Tibial artery (tissue), 4 donors: ENCODE measurements around the gene ANKLE1.
A peak's percentile ranks its signal among the peaks of the same experiment; 100 is the strongest.

Experiments used
- DNase-seq, 2 donors: peaks; one replicate each; pipeline ENCODE4 v3.0.0-alpha.2; 2019
- H3K27ac ChIP-seq, 2 donors: fragments of 200-600 bp; sonication (generic) in 1 of 2; 1 replicate in 1 of 2; 2 replicates in 1 of 2; pipeline ENCODE4 v1.5.1; 2018 to 2019; ENCODE audit warnings: mild to moderate bottlenecking in 1 of 2
- H3K27me3 ChIP-seq, 2 donors: fragments of 200-600 bp; sonication (generic) in 1 of 2; one replicate each; pipeline versions ENCODE4 v1.5.1 to v1.6.0; 2016 to 2019
- H3K36me3 ChIP-seq, 3 donors: fragments of 200-600 bp; sonication (generic) in 2 of 3; one replicate each; pipeline ENCODE4 v1.5.1; 2016 to 2019; ENCODE audit warnings: mild to moderate bottlenecking in 2 of 3
- H3K4me1 ChIP-seq, 4 donors: fragments of 200-600 bp; sonication (generic) in 2 of 4; 1 replicate in 3 of 4; 2 replicates in 1 of 4; pipeline ENCODE4 v1.5.1; 2016 to 2019
- H3K4me3 ChIP-seq, 2 donors: fragments of 200-600 bp; sonication (generic) in 1 of 2; 1 replicate in 1 of 2; 2 replicates in 1 of 2; pipeline ENCODE4 v1.5.1; 2018 to 2019; ENCODE audit warnings: mild to moderate bottlenecking in 2 of 2
- H3K9me3 ChIP-seq, 3 donors: fragments of 200-600 bp; sonication (generic) in 1 of 3; one replicate each; pipeline ENCODE4 v1.5.1; 2016 to 2019
- intact Hi-C: fragments of 100-400 bp; cut with DNase I; formaldehyde crosslinking; loops from one replicate; pipeline ENCODE4 v1.15.0; 2023; ENCODE audit warnings: low total_unique reads
- TF ChIP-seq, protein P1 (sequence below), 2 experiments: fragments of 200-600 bp in 1 of 2; fragments of 450-650 bp in 1 of 2; IDR thresholded peaks; one replicate each; pipeline ENCODE4 v1.5.1; 2017 to 2019; ENCODE audit warnings: antibody characterized with exemption in 2 of 2, mild to moderate bottlenecking in 1 of 2, moderate library complexity in 1 of 2

The ANKLE1 gene

DNA sequence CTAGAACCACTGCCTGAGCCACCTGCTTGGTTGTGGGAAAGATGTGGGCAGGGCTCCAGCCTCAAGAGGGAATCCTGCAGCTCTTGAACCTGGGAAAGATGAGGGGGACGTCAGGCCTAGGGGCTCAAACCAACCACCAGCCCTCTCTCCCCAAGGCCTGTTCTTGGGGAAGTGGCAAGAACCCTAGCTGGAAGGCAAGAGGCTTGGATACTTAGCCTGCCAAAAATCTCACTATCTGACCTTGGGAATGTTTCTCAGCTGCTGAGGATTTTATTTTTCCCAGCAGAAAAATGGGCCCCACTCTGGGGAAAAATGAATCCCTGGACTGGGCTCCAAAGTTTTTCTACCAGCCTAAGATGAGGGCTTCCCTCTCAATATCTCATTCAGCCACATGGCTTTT is 21.8 kb upstream of the ANKLE1 start:
- intact Hi-C loops, result no loop called here
- H3K4me1 ChIP-seq, result no peaks in the 10 kb centered on the region
- no peak overlapping the region for H3K27ac ChIP-seq
- H3K27me3 ChIP-seq, result no peaks in the 10 kb centered on the region
- no peaks in the 10 kb centered on the region for H3K36me3 ChIP-seq
- TF ChIP-seq, protein P1, sequence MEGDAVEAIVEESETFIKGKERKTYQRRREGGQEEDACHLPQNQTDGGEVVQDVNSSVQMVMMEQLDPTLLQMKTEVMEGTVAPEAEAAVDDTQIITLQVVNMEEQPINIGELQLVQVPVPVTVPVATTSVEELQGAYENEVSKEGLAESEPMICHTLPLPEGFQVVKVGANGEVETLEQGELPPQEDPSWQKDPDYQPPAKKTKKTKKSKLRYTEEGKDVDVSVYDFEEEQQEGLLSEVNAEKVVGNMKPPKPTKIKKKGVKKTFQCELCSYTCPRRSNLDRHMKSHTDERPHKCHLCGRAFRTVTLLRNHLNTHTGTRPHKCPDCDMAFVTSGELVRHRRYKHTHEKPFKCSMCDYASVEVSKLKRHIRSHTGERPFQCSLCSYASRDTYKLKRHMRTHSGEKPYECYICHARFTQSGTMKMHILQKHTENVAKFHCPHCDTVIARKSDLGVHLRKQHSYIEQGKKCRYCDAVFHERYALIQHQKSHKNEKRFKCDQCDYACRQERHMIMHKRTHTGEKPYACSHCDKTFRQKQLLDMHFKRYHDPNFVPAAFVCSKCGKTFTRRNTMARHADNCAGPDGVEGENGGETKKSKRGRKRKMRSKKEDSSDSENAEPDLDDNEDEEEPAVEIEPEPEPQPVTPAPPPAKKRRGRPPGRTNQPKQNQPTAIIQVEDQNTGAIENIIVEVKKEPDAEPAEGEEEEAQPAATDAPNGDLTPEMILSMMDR (IDR thresholded peaks at IDR 0.05), result no peak
- H3K4me3 ChIP-seq, result no peak overlapping the region
- no peak for DNase-seq
- peaks cover 0 to 9% (median 0%) of the 10 kb centered on the region in 3 donors for H3K9me3 ChIP-seq

DNA sequence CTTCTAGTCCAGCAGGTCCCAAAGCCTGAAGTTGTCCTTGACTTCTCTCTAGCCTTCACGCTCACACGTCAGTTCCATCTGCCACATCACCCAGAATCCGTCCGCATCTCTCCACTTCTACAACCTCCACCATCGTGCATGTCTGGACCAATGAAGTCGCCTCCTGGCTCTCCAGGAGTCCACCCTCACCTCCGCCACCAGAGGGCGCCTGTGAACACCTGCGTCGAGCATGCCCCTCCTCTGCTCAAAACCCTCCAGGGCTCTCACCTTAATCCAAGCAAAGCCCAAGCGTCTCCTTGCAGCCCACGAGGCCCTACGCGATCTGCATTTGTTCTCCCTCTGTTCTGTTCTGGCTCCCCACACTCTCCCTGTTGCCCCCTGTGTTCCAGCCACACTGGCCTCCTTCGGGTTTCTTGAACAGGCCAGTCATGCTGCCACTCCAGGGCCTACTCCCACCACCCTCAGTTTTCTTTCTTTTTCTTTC is 20.8 kb upstream of the ANKLE1 start:
- intact Hi-C loops, result no loop called here
- Histone ChIP-seq H3K4me3 (no peak overlapping the region), H3K27ac (no peak overlapping the region)

DNA sequence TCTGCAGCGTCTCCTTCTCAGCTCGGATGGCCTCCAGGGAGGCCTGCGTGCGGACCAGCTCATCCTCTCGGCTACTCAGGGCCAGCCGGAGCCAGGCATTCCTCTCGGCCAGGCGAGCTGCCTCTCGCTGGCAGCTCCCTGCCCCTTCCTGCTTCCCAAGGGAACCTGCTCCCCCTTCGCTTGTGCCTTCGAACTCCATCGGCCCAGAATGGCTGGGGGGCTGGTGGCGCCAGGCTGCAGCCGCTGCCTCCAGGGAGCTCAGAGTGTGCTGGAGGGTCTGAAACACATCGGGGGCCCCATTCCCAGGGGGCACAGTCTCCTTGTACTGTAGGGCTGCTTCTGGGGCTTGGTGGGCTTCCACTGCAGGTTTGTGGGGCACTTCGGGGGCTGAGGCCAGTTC is 19.1 kb upstream of the ANKLE1 start:
- peaks cover 0 to 9% (median 0%) of the 10 kb centered on the region in 3 donors for H3K9me3 ChIP-seq
- H3K4me3 ChIP-seq, result no peak overlapping the region
- TF ChIP-seq, protein P1 (IDR thresholded peaks at IDR 0.05), result no peak
- DNase-seq, result no peak
- no peaks in the 10 kb centered on the region for H3K36me3 ChIP-seq
- intact Hi-C loops, result no loop called here
- no peak overlapping the region for H3K27ac ChIP-seq
- no peaks in the 10 kb centered on the region for H3K27me3 ChIP-seq
- H3K4me1 ChIP-seq, result peaks cover 0 to under 1% (median under 1%) of the 10 kb centered on the region in 4 donors

More for the DNA sequence above, 20.8 kb upstream of the ANKLE1 start:
- TF ChIP-seq, protein P1 (IDR thresholded peaks at IDR 0.05), result peak; percentile 82 to 89
- Histone ChIP-seq H3K27me3 (no peaks in the 10 kb centered on the region), H3K9me3 (peaks cover 0 to 9% (median 0%) of the 10 kb centered on the region in 3 donors), H3K36me3 (no peaks in the 10 kb centered on the region), H3K4me1 (no peaks in the 10 kb centered on the region)
- DNase-seq, result peak; percentile 74 to 85

DNA sequence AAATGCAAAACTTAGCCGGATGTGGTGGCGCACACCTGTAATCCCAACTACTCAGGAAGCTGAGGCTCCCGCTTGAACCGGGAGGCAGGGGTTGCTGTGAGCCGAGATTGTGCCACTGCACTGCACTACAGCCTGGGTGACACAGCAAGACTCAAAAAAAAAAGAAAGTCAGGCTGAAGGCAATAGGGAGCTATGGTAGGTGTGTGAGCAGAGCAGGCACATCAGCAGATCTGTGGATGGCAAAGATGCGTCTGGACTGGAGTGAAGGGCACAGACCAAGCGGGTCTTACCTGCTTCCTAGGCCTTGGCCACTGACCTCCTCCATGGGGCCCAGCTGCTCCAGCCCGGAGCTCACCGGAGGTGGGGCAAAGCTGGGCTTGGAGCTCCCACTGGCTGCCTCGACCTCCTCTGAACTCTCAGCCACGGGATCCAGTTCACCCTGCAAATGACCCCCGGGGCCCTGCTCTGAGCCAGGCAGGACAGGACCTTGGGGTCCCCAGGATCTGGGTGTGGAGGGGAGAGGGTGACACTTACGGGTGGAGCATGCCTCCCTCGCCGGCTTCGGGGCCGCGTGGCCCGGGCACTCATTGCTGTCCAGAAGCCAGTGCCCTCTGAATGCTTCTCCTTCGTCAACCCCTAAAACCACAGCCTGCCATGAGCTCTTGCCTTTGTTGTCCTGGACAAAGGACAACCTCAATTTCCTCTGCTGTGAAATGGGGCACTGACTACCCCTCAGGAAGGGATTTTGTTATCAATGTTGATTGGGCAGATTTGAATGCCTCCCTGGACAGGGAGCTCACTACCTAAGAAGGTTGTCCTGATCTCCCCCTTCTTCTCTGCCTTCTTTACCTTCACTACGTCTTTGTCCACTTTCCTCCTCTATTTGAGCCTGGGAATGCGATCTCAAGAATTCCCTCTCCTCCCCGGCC is 17.7 kb upstream of the ANKLE1 start:
- H3K27me3 ChIP-seq, result no peaks in the 10 kb centered on the region
- peak overlapping the region; percentile 13 to 20 for H3K4me3 ChIP-seq
- TF ChIP-seq, protein P1 (IDR thresholded peaks at IDR 0.05), result no peak
- intact Hi-C loops, result no loop called here
- peaks cover 2 to 4% (median 4%) of the 10 kb centered on the region in 3 donors for H3K36me3 ChIP-seq
- no peak overlapping the region for H3K27ac ChIP-seq
- peaks cover 0 to 14% (median 12%) of the 10 kb centered on the region in 4 donors for H3K4me1 ChIP-seq
- peaks cover 0 to 9% (median 0%) of the 10 kb centered on the region in 3 donors for H3K9me3 ChIP-seq
- no peak for DNase-seq

DNA sequence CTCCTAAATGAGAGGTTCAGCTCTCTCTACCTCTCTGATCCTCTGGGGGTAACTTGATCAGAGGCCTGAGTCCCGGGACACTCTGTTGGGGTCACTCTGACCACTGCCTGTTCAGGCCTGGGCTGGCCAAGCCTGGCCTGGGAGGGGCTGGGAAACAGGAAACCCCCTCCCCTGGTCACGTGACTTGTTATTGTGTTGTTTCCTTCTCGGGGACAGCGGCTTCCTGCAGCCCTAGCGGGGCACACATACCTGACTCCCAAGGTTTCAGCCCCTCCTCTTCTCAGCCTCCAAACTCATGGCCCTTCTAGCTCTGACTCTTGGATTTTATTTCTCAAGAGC is 17.1 kb upstream of the ANKLE1 start, which contains the start of gene USHBP1:
TSS of gene USHBP1 (minus strand) at position 105 of the 339 bp plus-strand sequence. CDS start 446 bp downstream, outside the sequence.
- intact Hi-C loops, result no loop called here
- TF ChIP-seq, protein P1 (IDR thresholded peaks at IDR 0.05), result no peak
- peak within 1 kb of the TSS; percentile 13 to 20 for H3K4me3 ChIP-seq
- peaks cover 0 to 3% (median 0%) of the 10 kb centered on the region in 3 donors for H3K9me3 ChIP-seq
- H3K4me1 ChIP-seq, result peaks cover 0 to 14% (median 12%) of the 10 kb centered on the region in 4 donors
- H3K27me3 ChIP-seq, result no peaks in the 10 kb centered on the region
- no peak for DNase-seq
- peaks cover 8 to 11% (median 10%) of the 10 kb centered on the region in 3 donors for H3K36me3 ChIP-seq
- H3K27ac ChIP-seq, result no peak within 1 kb of the TSS
